Effector memory CD4-positive, alpha-beta T cell (primary cell): ENCODE measurements around the gene RABL2A.
"Not testable (repeated sequence)": the region's sequence is repeated elsewhere in the genome, so short reads cannot be mapped to it uniquely, and the experiment has no call there.

Experiments used
- DNase-seq, 3 donors: peaks; one replicate each; pipeline ENCODE4 v3.0.0-alpha.2; 2020
- H3K27ac ChIP-seq: 2 replicates; pipeline ENCODE4 v1.7.0; 2013; ENCODE audit warnings: mild to moderate bottlenecking, low read length, moderate library complexity; ENCODE audit not compliant: insufficient read depth, poor library complexity, severe bottlenecking
- H3K27me3 ChIP-seq: replicated peaks from 2 replicates; pipeline ENCODE4 v1.7.0; 2013; ENCODE audit warnings: mild to moderate bottlenecking, low read length; ENCODE audit not compliant: insufficient read depth, control insufficient read depth, poor library complexity, severe bottlenecking
- H3K36me3 ChIP-seq: 2 replicates; pipeline ENCODE4 v1.7.0; 2013; ENCODE audit warnings: mild to moderate bottlenecking, low read length, moderate library complexity; ENCODE audit not compliant: control insufficient read depth, insufficient read depth
- H3K4me1 ChIP-seq: 2 replicates; pipeline ENCODE4 v1.7.0; 2013; ENCODE audit warnings: low read length, mild to moderate bottlenecking; ENCODE audit not compliant: control insufficient read depth, insufficient read depth, poor library complexity, severe bottlenecking
- H3K4me3 ChIP-seq: 2 replicates; pipeline ENCODE4 v1.7.0; 2013; ENCODE audit warnings: low read length, low read depth, mild to moderate bottlenecking; ENCODE audit not compliant: insufficient read depth, poor library complexity, severe bottlenecking
- H3K9me3 ChIP-seq: 2 replicates; pipeline ENCODE4 v1.7.0; 2013; ENCODE audit warnings: mild to moderate bottlenecking, low read length, moderate library complexity; ENCODE audit not compliant: control insufficient read depth

Gene RABL2A

DNA sequence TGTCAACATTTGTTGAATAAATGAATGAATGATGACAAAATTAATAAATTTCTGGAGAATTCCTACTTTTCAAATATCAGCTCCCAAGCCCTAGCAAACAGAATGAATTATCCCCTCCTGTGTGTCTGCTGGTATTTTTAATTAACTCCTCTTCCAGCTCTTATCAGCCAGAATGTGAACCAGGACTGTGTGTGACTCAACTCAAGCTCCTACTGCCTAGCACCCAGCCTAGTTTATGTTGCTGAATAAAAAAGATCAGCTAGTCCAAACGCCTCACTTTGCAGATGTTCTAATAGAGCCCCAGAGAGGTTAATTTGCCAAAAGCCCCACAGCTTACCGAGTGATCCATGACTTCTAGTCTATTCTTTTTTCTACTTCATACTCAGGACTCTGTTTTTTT lies 50.3 kb downstream of the RABL2A start:
- Histone ChIP-seq H3K27ac (no peak overlapping the region), H3K36me3 (no peaks in the 10 kb centered on the region), H3K4me3 (no peak overlapping the region), H3K27me3 (no peaks in the 10 kb centered on the region), H3K4me1 (no peaks in the 10 kb centered on the region), H3K9me3 (no peaks in the 10 kb centered on the region)
- no peak for DNase-seq

DNA sequence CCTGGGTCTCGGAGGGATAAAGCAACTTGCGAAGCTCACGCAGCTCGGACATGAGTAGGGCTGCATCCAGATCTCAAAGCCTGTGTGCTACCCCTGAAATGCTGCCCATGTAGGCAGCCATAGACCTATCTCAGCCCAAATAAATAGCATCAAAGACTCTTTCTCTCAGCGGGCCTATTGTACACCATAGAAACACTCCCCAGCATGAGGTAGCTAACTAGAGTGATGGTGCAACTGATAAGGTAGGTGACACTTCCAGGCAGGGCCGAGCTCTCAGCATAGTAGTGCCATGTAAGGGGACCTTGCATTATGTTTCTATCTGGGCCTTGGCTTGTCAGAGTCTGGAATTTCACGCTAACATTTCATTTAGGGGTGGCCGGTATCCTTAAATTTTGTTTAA lies 52.4 kb downstream of the RABL2A start:
- Histone ChIP-seq H3K4me3 (no peak overlapping the region), H3K27ac (no peak overlapping the region), H3K36me3 (no peaks in the 10 kb centered on the region), H3K27me3 (no peaks in the 10 kb centered on the region), H3K4me1 (no peaks in the 10 kb centered on the region), H3K9me3 (no peaks in the 10 kb centered on the region)
- no peak for DNase-seq

DNA sequence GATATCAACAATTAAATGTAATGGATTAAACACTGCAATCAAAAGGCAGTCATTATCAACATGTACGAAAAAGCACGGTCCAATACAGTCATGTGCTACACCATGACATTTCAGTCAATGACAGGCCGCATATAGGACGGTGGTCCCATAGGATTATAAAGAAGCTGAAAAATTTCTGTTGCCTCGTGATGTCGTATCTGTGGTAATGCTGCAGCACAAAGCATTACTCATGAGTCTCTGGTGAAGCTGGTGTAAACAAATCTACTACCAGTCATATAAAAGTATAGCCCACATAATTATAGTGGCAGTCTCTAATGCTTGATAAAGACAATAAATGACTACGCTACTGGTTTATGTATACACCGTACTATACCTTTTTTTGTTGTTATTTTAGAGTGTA lies 58.4 kb downstream of the RABL2A start:
- H3K36me3 ChIP-seq, result no peaks in the 10 kb centered on the region
- no peak for DNase-seq
- no peaks in the 10 kb centered on the region for H3K4me1 ChIP-seq
- H3K9me3 ChIP-seq, result no peaks in the 10 kb centered on the region
- no peak overlapping the region for H3K4me3 ChIP-seq
- no peak overlapping the region for H3K27ac ChIP-seq
- H3K27me3 ChIP-seq, result no peaks in the 10 kb centered on the region

DNA sequence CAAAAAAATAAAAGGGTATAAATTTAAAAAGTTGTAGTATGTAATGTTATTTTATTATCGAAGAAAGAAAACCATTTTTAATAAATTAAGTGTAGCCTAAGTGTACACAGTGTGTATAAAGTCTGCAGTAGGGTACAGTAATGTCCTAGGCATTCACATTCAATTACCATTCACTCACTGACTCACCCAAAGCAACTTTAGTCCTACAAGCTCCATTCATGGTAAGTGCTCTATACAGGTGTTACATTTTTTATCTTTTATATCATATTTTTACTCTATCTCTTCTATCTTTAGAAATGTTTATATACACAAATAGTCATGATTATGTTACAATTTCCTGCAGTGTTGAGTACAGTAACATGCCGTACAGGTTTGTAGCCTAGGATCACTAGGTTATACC lies 59.5 kb downstream of the RABL2A start:
- no peaks in the 10 kb centered on the region for H3K27me3 ChIP-seq

DNA sequence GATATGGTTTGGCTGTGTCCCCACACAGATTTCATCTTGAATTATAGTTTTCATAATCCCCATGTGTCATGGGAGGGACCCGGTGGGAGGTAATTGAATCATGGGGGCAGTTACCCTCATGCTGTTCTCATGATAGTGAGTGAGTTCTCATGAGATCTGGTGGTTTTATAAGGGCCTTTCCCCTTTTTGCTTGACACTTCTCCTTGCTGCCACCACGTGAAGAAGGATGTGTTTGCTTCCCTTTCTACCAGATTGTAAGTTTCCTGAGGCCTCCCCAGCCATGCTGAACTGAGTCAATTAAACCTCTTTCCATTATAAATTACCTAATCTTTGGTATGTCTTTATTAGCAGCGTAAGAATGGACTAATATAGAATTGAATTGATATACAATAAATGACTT lies 63.8 kb downstream of the RABL2A start:
- H3K27me3 ChIP-seq, H3K9me3 ChIP-seq, H3K4me3 ChIP-seq, DNase-seq, H3K36me3 ChIP-seq, H3K27ac ChIP-seq: not testable (repeated sequence)
- H3K4me1 ChIP-seq, result peaks cover 11% of the 10 kb centered on the region

More for the DNA sequence above, 59.5 kb downstream of the RABL2A start:
- Histone ChIP-seq H3K27ac (no peak overlapping the region), H3K9me3 (no peaks in the 10 kb centered on the region), H3K4me3 (no peak overlapping the region), H3K36me3 (no peaks in the 10 kb centered on the region), H3K4me1 (no peaks in the 10 kb centered on the region)
- DNase-seq, result no peak
